Measurements from ENCODE around the gene ATP2B3. TPM values are rescaled to one million over a fixed set of nuclear protein-coding genes. Genes with fewer than 3 reads are reported as not detected.

ATP2B3 gene
- total RNA-seq, 4 donors from 2014 or later = under 0.01 to 0.33 (median 0.21) TPM

DNA sequence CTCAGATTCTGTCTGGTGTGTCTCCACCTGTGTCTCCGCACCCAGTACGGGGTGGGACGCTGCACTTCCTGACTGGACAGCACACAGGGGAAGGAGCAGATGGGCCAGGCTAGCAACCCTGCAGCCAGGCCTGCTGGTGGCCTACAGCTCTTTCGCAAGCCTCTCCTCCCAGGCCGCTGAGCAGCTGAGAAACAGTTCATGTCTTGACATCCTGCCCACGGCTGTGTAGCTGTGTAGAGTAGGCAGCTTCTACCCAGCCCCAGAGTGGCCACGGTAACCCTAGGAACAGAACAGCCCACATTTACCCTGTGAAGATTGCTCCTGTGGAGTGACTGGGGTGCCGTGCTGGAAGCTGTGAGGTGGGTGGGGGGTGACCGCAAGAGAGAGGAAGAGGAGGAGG is 42.6 kb downstream of the ATP2B3 start:
- no peaks in the 10 kb centered on the region for H3K27me3 ChIP-seq
- no peak for DNase-seq (ENCODE audit: extremely low spot score)
- intact Hi-C loops (cut with DNase I) = loop anchor here (5.0 kb wide), 1 partner anchor 102 kb away; no protein-coding TSS in a partner anchor
- no peak for TF ChIP-seq POLR2AphosphoS5 (IDR thresholded peaks at IDR 0.05)
- TF ChIP-seq, protein P1, sequence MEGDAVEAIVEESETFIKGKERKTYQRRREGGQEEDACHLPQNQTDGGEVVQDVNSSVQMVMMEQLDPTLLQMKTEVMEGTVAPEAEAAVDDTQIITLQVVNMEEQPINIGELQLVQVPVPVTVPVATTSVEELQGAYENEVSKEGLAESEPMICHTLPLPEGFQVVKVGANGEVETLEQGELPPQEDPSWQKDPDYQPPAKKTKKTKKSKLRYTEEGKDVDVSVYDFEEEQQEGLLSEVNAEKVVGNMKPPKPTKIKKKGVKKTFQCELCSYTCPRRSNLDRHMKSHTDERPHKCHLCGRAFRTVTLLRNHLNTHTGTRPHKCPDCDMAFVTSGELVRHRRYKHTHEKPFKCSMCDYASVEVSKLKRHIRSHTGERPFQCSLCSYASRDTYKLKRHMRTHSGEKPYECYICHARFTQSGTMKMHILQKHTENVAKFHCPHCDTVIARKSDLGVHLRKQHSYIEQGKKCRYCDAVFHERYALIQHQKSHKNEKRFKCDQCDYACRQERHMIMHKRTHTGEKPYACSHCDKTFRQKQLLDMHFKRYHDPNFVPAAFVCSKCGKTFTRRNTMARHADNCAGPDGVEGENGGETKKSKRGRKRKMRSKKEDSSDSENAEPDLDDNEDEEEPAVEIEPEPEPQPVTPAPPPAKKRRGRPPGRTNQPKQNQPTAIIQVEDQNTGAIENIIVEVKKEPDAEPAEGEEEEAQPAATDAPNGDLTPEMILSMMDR (IDR thresholded peaks at IDR 0.05) = no peak
- no peak for TF ChIP-seq EP300 (IDR thresholded peaks at IDR 0.05)
- TF ChIP-seq POLR2A (IDR thresholded peaks at IDR 0.05; ENCODE audit: low read depth) = no peak
- no peak overlapping the region for H3K27ac ChIP-seq (replicated peaks in 1 of 4)
- H3K36me3 ChIP-seq = no peaks in the 10 kb centered on the region
- H3K9me3 ChIP-seq = no peaks in the 10 kb centered on the region
- H3K4me1 ChIP-seq = peaks cover 0 to 3% (median 1%) of the 10 kb centered on the region in 4 donors
- H3K4me3 ChIP-seq = no peak overlapping the region
- WGBS = 79% methylated on average over 6 of the region's 9 CpGs

DNA sequence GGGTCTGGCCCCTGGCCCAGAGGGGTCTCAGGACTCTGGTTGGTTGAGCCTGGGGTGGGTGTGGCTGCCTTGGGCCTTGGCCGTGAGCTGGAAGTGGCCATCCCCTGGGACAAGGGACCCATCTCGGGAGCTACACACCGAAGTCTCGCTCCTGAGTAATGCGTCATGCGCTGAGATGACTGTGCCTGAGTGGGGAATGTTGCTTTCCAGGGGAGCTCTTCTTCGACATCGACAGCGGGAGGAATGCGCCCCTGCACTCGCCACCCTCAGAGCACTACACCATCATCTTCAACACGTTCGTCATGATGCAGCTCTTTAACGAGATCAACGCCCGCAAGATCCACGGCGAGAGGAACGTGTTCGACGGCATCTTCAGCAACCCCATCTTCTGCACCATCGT is 43.0 kb downstream of the ATP2B3 start:
- H3K4me3 ChIP-seq = no peak overlapping the region
- no peak overlapping the region for H3K27ac ChIP-seq (replicated peaks in 1 of 4)
- H3K4me1 ChIP-seq = no peaks in the 10 kb centered on the region
- no peaks in the 10 kb centered on the region for H3K27me3 ChIP-seq
- WGBS = 93% methylated on average over 20 of the region's 22 CpGs
- no peak for DNase-seq (ENCODE audit: extremely low spot score)
- intact Hi-C loops (cut with DNase I) = no loop called here
- no peaks in the 10 kb centered on the region for H3K9me3 ChIP-seq
- no peaks in the 10 kb centered on the region for H3K36me3 ChIP-seq
- TF ChIP-seq POLR2AphosphoS5 (IDR thresholded peaks at IDR 0.05) (no peak), EP300 (IDR thresholded peaks at IDR 0.05) (no peak), POLR2A (IDR thresholded peaks at IDR 0.05; ENCODE audit: low read depth) (no peak)
- TF ChIP-seq, protein P1 (IDR thresholded peaks at IDR 0.05) = no peak

DNA sequence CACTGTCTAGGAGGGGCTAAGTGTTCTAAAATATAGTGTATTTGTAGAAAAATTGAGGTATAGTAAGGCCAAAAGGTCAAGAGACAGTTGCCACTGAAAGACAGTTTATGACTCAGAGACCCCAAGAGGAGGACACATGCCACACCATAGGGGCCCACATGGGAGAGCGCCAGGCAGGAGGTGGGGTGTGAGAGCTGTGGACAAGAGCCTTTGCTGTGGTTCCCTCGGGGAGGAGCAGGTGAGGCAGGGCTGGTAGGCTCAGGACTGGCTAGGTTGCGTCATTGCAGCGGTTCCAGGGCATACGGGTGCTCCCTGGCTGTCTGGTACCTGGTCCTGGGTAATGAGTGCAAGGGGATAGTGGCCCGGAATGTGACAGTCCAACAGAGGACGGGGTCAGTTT is 43.9 kb downstream of the ATP2B3 start:
- 53% methylated on average over 2 of the region's 7 CpGs for WGBS
- no peak overlapping the region for H3K27ac ChIP-seq (replicated peaks in 1 of 4)
- TF ChIP-seq POLR2A (IDR thresholded peaks at IDR 0.05; ENCODE audit: low read depth) (no peak), EP300 (IDR thresholded peaks at IDR 0.05) (no peak), POLR2AphosphoS5 (IDR thresholded peaks at IDR 0.05) (no peak)
- TF ChIP-seq, protein P1 (IDR thresholded peaks at IDR 0.05) = no peak
- no peaks in the 10 kb centered on the region for H3K4me1 ChIP-seq
- H3K36me3 ChIP-seq = no peaks in the 10 kb centered on the region
- H3K27me3 ChIP-seq = no peaks in the 10 kb centered on the region
- DNase-seq (ENCODE audit: extremely low spot score) = no peak
- H3K9me3 ChIP-seq = no peaks in the 10 kb centered on the region
- intact Hi-C loops (cut with DNase I) = no loop called here
- H3K4me3 ChIP-seq = no peak overlapping the region

DNA sequence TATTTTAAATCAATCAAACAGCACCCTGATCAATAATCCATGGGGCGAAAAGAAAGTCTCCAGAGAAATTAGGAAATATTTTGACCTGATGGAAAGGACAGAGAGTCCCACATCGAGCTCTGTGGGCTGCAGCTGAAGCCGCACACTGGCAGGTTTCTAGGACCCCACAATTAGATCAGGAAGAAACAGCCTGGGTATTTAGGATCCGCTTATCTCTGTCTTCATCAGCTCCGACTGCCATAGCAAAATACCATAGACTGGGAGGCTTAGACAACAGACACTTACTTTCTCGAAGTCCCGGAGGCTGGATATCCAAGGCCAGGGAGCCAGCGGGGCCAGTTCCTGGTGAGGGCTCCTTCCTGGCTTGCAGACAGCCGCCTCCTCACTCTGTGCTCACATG is 45.1 kb downstream of the ATP2B3 start:
- 85% methylated on average over 9 of the region's 9 CpGs for WGBS
- Histone ChIP-seq H3K27ac (replicated peaks in 1 of 4) (no peak overlapping the region), H3K9me3 (no peaks in the 10 kb centered on the region), H3K4me3 (no peak overlapping the region), H3K36me3 (no peaks in the 10 kb centered on the region), H3K4me1 (no peaks in the 10 kb centered on the region), H3K27me3 (no peaks in the 10 kb centered on the region)
- intact Hi-C loops (cut with DNase I) = no loop called here
- TF ChIP-seq POLR2A (IDR thresholded peaks at IDR 0.05; ENCODE audit: low read depth) (no peak), POLR2AphosphoS5 (IDR thresholded peaks at IDR 0.05) (no peak), EP300 (IDR thresholded peaks at IDR 0.05) (no peak)
- no peak for DNase-seq (ENCODE audit: extremely low spot score)

DNA sequence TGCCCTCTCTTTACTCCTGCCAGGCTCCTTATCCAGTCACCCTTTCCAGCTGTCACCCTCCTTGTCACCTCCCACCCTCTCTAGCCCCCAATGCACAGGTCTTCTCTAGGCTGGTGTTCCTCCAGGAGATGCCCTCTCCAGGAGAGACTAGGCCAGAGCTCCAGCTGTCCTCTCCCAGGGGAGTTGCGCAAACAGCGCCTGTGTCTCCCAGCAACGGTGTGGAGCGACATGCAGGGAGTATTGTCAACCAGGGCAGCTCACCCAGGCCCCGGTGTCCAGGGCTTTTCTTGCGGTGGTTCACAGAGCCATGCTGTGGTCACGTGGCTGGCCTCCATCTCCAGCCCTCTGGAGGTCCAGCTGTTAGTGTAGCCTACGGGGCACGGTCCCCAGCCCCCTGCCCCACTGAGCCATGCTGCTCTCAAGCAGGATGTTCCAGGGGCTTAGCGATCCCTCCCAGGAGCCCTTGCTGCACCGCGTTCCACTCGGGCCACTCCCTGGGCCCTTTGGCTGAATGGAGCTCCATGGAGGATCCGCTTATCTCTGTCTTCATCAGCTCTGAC is 46.7 kb downstream of the ATP2B3 start:
- TF ChIP-seq EP300 (IDR thresholded peaks at IDR 0.05) (no peak), POLR2AphosphoS5 (IDR thresholded peaks at IDR 0.05) (no peak), POLR2A (IDR thresholded peaks at IDR 0.05; ENCODE audit: low read depth) (no peak)
- TF ChIP-seq, protein P1 (IDR thresholded peaks at IDR 0.05) = no peak
- DNase-seq (ENCODE audit: extremely low spot score) = no peak
- H3K9me3 ChIP-seq = no peaks in the 10 kb centered on the region
- no peak overlapping the region for H3K4me3 ChIP-seq
- H3K4me1 ChIP-seq = no peaks in the 10 kb centered on the region
- H3K36me3 ChIP-seq = no peaks in the 10 kb centered on the region
- no peak overlapping the region for H3K27ac ChIP-seq (replicated peaks in 1 of 4)
- H3K27me3 ChIP-seq = no peaks in the 10 kb centered on the region
- WGBS = 76% methylated on average over 3 of the region's 14 CpGs
- intact Hi-C loops (cut with DNase I) = no loop called here
